Muscle of leg (tissue), 11 donors: ENCODE measurements around the gene GAS7. TPM values are rescaled to one million over a fixed set of nuclear protein-coding genes. Genes with fewer than 3 reads are reported as not detected.
"Not testable (repeated sequence)": the region's sequence is repeated elsewhere in the genome, so short reads cannot be mapped to it uniquely, and the experiment has no call there.

Source experiments
- DNase-seq: peaks from one replicate; pipeline ENCODE4 v3.0.0; 2013
- H3K27ac ChIP-seq: one replicate; pipeline ENCODE4 v1.5.1; 2013; ENCODE audit warnings: mild to moderate bottlenecking, low read length, control low read depth
- H3K27me3 ChIP-seq: one replicate; pipeline ENCODE4 v1.6.1; 2013; ENCODE audit warnings: low read length; ENCODE audit not compliant: control insufficient read depth, insufficient read depth
- H3K36me3 ChIP-seq: one replicate; pipeline ENCODE4 v1.6.1; 2013; ENCODE audit warnings: low read length; ENCODE audit not compliant: control insufficient read depth, insufficient read depth
- H3K4me1 ChIP-seq: one replicate; pipeline ENCODE4 v1.6.1; 2013; ENCODE audit warnings: low read length; ENCODE audit not compliant: control insufficient read depth, insufficient read depth
- H3K4me3 ChIP-seq: one replicate; pipeline ENCODE4 v1.5.1; 2013; ENCODE audit warnings: low read length, control low read depth
- H3K9me3 ChIP-seq: replicated peaks from 2 replicates; pipeline ENCODE4 v1.6.1; 2013; ENCODE audit warnings: low read depth, low read length; ENCODE audit not compliant: control insufficient read depth
- WGBS: methylation state at CpG from one replicate; pipeline ENCODE4 v1.1.5; 2013; ENCODE audit warnings: missing lambda C conversion rate; ENCODE audit not compliant: insufficient coverage; 5-methylcytosine and 5-hydroxymethylcytosine counted together
- polyA plus RNA-seq, 8 donors: library from polyadenylated mRNA; unstranded; fragments of 120-200 nt; gene quantifications; one replicate each; pipeline versions ENCODE4 v1.2.1 to v1.2.3, GENCODE V29; 2013; ENCODE audit warnings: inconsistent platforms in 1 of 8, low replicate concordance in 1 of 8; ENCODE audit not compliant: insufficient read length in 8 of 8, insufficient read depth in 1 of 8
- total RNA-seq: library from RNA; stranded (reverse); fragments of 120-200 nt; gene quantifications from one replicate; pipeline ENCODE4 v1.2.4, GENCODE V29; 2013

GAS7 gene
- total and polyA plus RNA-seq, 9 donors: 33.3 to 68.9 (median 45.9) TPM

GRCh38 chr17:10018461-10018891, 179.9 kb downstream of the GAS7 start:
- DNase-seq: peak; percentile 80
- Histone ChIP-seq H3K4me3 (no peak overlapping the region), H3K4me1 (peaks cover 32% of the 10 kb centered on the region), H3K27me3 (no peaks in the 10 kb centered on the region), H3K27ac (peak overlapping the region; percentile 78), H3K36me3 (peaks cover 8% of the 10 kb centered on the region), H3K9me3 (no peaks in the 10 kb centered on the region)
- 45% methylated on average over 3 of the region's 7 CpGs for WGBS

- not testable (repeated sequence) for H3K27me3 ChIP-seq, H3K27ac ChIP-seq, H3K9me3 ChIP-seq, DNase-seq, H3K36me3 ChIP-seq, H3K4me3 ChIP-seq
- WGBS: 94% methylated on average over 9 of the region's 14 CpGs
- peaks cover 37% of the 10 kb centered on the region for H3K4me1 ChIP-seq
Observed at GRCh38 chr17:10016958-10017570, 181.3 kb downstream of the GAS7 start.

- Histone ChIP-seq H3K36me3 (peaks cover 4% of the 10 kb centered on the region), H3K27ac (no peak overlapping the region), H3K4me3 (no peak overlapping the region), H3K4me1 (peaks cover 14% of the 10 kb centered on the region), H3K9me3 (no peaks in the 10 kb centered on the region), H3K27me3 (no peaks in the 10 kb centered on the region)
- no peak for DNase-seq
- 63% methylated on average over 8 of the region's 9 CpGs for WGBS
Observed at GRCh38 chr17:10013365-10014112, 184.9 kb downstream of the GAS7 start.

- no CpG with 5 or more reads among the region's 2 CpGs for WGBS
- Histone ChIP-seq H3K27me3 (no peaks in the 10 kb centered on the region), H3K9me3 (no peaks in the 10 kb centered on the region), H3K4me3 (no peak overlapping the region), H3K27ac (no peak overlapping the region), H3K4me1 (peaks cover 12% of the 10 kb centered on the region), H3K36me3 (peaks cover 1% of the 10 kb centered on the region)
- DNase-seq: peak; percentile 70
Observed at GRCh38 chr17:10010752-10011151, 187.7 kb downstream of the GAS7 start.

- H3K4me1 ChIP-seq: peaks cover 20% of the 10 kb centered on the region
- H3K36me3 ChIP-seq: no peaks in the 10 kb centered on the region
- H3K27me3 ChIP-seq: no peaks in the 10 kb centered on the region
- no peak overlapping the region for H3K4me3 ChIP-seq
- WGBS: 100% methylated on average over 3 of the region's 7 CpGs
- no peaks in the 10 kb centered on the region for H3K9me3 ChIP-seq
- H3K27ac ChIP-seq: no peak overlapping the region
- no peak for DNase-seq
Observed at GRCh38 chr17:10003705-10004104, 194.7 kb downstream of the GAS7 start.

- DNase-seq, H3K4me3 ChIP-seq, H3K27ac ChIP-seq, H3K27me3 ChIP-seq, H3K9me3 ChIP-seq, H3K36me3 ChIP-seq: not testable (repeated sequence)
- H3K4me1 ChIP-seq: peaks cover 22% of the 10 kb centered on the region
- 62% methylated on average over 3 of the region's 8 CpGs for WGBS
Observed at GRCh38 chr17:10002567-10003360, 195.6 kb downstream of the GAS7 start.

- Histone ChIP-seq H3K36me3 (no peaks in the 10 kb centered on the region), H3K9me3 (no peaks in the 10 kb centered on the region), H3K27me3 (no peaks in the 10 kb centered on the region), H3K27ac (peak overlapping the region; percentile 90), H3K4me1 (peaks cover 23% of the 10 kb centered on the region), H3K4me3 (no peak overlapping the region)
- no CpG with 5 or more reads among the region's 6 CpGs for WGBS
- DNase-seq: peak; percentile 93
Observed at GRCh38 chr17:10001306-10001873, 197.0 kb downstream of the GAS7 start.

- no peak for DNase-seq
- no peaks in the 10 kb centered on the region for H3K27me3 ChIP-seq
- no peak overlapping the region for H3K4me3 ChIP-seq
- no peaks in the 10 kb centered on the region for H3K36me3 ChIP-seq
- peak overlapping the region; percentile 90 for H3K27ac ChIP-seq
- no peaks in the 10 kb centered on the region for H3K9me3 ChIP-seq
- 78% methylated on average over 7 of the region's 9 CpGs for WGBS
- H3K4me1 ChIP-seq: peaks cover 23% of the 10 kb centered on the region
Observed at GRCh38 chr17:9999919-10000695, 198.3 kb downstream of the GAS7 start.

GRCh38 chr17:9998060-9998459, 200.3 kb downstream of the GAS7 start:
- no peak for DNase-seq
- Histone ChIP-seq H3K4me1 (peaks cover 23% of the 10 kb centered on the region), H3K27ac (no peak overlapping the region), H3K4me3 (no peak overlapping the region), H3K36me3 (no peaks in the 10 kb centered on the region), H3K9me3 (no peaks in the 10 kb centered on the region), H3K27me3 (no peaks in the 10 kb centered on the region)
- 65% methylated on average over 2 of the region's 3 CpGs for WGBS
